ENCODE measurements around the gene MIR17HG.

- no peak for TF ChIP-seq CTCF (conservative IDR thresholded peaks at IDR 0.05; ENCODE audit: low read depth, low read length)
- TF ChIP-seq EZH2 (IDR thresholded peaks at IDR 0.05; ENCODE audit: borderline replicate concordance, low read depth, low read length, poor library complexity, severe bottlenecking) = no peak
Observed at GRCh38 chr13:91384896-91385295, 37.4 kb downstream of the MIR17HG start.

Data from A673 (cell line).